Chondrocyte (in vitro differentiated cells): ENCODE data around the gene SERPINI1. TPM values are rescaled to one million over a fixed set of nuclear protein-coding genes. Genes with fewer than 3 reads are reported as not detected.

ENCODE experiments used
- DNase-seq: peaks from one replicate; pipeline ENCODE4 v3.0.0; 2021; ENCODE audit warnings: mixed read lengths, low spot score
- H3K27ac Mint-ChIP-seq: one replicate; pipeline ENCODE4 v1.8.0; 2021; ENCODE audit warnings: mild to moderate bottlenecking, moderate library complexity, mixed read lengths; ENCODE audit not compliant: unreplicated experiment
- H3K27me3 Mint-ChIP-seq: 2 replicates; pipeline ENCODE4 v1.8.0; 2021; ENCODE audit warnings: low read depth, mixed read lengths
- H3K36me3 Mint-ChIP-seq: 2 replicates; pipeline ENCODE4 v1.8.0; 2021; ENCODE audit warnings: low read depth, mixed read lengths
- H3K4me1 Mint-ChIP-seq: 2 replicates; pipeline ENCODE4 v1.8.0; 2021; ENCODE audit warnings: low read depth, mild to moderate bottlenecking, mixed read lengths
- H3K4me3 Mint-ChIP-seq: one replicate; pipeline ENCODE4 v1.8.0; 2021; ENCODE audit warnings: mild to moderate bottlenecking, moderate library complexity, mixed read lengths; ENCODE audit not compliant: unreplicated experiment
- H3K9me3 Mint-ChIP-seq: 2 replicates; pipeline ENCODE4 v1.8.0; 2021; ENCODE audit warnings: low read depth, mixed read lengths
- total RNA-seq: library from RNA; stranded (reverse); gene quantifications from 3 replicates; pipeline ENCODE4 v1.2.1, GENCODE V29; 2021
- TF ChIP-seq, protein P1 (sequence below): fragments of 200-600 bp; sonication (generic); IDR thresholded peaks from 2 replicates; pipeline ENCODE4 v1.5.0; 2021; ENCODE audit warnings: antibody characterized with exemption, mild to moderate bottlenecking, moderate library complexity

The SERPINI1 gene
- total RNA-seq, 1 donor from 2014 or later, result 2.5 TPM

DNA sequence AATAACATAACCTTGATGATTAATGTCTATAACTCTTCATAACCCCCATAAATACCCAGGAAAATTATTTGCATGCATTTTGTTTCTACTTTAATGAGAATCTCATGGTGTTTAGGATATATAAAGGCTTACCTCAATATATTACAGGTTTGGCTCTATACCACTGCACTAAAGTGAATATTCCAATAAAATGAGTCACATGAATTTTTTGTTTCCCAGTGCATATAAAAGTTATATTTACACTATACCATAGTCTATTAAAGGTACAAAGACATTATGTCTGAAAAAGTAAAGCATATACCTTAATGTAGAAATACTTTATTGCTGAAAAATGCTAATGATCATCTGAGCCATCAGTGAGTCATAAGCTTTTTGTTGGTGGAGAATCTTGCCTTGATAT is 74.7 kb downstream of the SERPINI1 start:
- no peak for DNase-seq
- H3K4me1 Mint-ChIP-seq, result peaks cover 13% of the 10 kb centered on the region
- TF ChIP-seq, protein P1, sequence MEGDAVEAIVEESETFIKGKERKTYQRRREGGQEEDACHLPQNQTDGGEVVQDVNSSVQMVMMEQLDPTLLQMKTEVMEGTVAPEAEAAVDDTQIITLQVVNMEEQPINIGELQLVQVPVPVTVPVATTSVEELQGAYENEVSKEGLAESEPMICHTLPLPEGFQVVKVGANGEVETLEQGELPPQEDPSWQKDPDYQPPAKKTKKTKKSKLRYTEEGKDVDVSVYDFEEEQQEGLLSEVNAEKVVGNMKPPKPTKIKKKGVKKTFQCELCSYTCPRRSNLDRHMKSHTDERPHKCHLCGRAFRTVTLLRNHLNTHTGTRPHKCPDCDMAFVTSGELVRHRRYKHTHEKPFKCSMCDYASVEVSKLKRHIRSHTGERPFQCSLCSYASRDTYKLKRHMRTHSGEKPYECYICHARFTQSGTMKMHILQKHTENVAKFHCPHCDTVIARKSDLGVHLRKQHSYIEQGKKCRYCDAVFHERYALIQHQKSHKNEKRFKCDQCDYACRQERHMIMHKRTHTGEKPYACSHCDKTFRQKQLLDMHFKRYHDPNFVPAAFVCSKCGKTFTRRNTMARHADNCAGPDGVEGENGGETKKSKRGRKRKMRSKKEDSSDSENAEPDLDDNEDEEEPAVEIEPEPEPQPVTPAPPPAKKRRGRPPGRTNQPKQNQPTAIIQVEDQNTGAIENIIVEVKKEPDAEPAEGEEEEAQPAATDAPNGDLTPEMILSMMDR, result no peak
- no peaks in the 10 kb centered on the region for H3K36me3 Mint-ChIP-seq
- no peaks in the 10 kb centered on the region for H3K9me3 Mint-ChIP-seq
- no peak overlapping the region for H3K4me3 Mint-ChIP-seq
- peaks cover 5% of the 10 kb centered on the region for H3K27me3 Mint-ChIP-seq
- no peak overlapping the region for H3K27ac Mint-ChIP-seq

DNA sequence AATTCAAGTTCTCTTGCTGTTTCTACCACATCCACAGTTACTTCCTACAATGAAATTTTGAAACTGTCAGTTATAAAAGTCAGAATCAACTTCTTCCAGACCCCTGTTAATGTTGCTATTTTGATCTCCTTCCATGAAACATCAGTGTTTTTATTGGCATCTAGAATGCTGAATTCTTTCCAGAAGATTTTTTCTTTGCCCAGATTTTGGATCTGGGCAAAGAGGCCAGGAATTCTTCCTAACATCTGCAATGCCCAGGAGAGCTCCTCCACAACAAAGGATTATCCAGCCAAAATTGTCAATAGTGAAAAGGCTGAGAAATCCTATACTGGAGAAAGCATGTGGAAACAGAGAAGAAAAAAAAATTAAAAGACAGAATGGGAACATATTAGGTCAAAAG is 75.5 kb downstream of the SERPINI1 start:
- Mint-ChIP-seq H3K9me3 (no peaks in the 10 kb centered on the region), H3K4me1 (peaks cover 13% of the 10 kb centered on the region), H3K4me3 (no peak overlapping the region), H3K36me3 (no peaks in the 10 kb centered on the region), H3K27me3 (peaks cover 1% of the 10 kb centered on the region), H3K27ac (peak overlapping the region; percentile 25)
- DNase-seq, result no peak
- TF ChIP-seq, protein P1, result no peak

DNA sequence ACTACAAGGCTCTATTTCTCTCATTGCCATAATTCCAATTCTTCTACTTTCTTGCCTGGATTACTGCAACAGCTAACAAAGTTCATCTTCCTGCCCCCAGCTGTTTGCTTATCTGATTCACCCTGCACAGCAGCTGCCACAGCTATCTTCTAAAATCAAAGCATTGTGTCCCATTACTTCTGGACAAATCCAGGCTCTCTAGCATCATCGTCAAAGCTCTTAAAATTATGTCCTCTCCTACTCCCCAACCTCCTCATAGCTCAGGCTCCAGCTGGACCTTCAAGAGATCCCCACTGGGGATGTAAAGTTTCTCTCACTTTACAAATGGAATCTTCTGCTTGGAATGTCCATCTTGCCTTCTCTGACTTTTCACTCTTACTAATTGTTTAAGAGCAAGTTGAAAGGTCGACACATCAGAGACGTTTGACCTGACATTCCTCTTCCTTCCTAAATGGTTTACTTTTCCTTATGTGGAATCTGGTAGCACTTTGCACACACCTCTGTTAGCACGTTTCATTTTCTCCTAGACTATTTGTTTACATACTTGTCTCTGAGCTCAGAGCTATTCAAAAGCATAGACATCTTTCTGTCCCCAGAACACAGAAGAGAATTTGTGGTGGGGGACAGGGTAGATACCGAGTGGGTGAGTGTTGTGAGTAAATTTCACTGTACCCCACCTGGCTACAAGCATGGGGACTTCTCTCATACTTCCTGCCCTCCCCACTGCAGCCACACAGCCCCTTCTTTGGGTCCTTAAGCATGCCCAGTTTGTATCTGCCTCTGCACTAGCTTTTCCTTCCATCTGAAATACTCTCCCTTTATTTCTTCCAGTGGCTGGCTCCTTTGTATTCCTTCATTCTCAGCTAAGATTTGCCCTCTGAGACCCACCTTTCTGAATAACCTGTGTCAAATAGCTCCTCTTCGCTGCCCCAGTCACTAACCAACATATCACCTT is 77.9 kb downstream of the SERPINI1 start:
- H3K36me3 Mint-ChIP-seq, result no peaks in the 10 kb centered on the region
- H3K9me3 Mint-ChIP-seq, result no peaks in the 10 kb centered on the region
- H3K4me3 Mint-ChIP-seq, result no peak overlapping the region
- peaks cover 13% of the 10 kb centered on the region for H3K4me1 Mint-ChIP-seq
- H3K27ac Mint-ChIP-seq, result no peak overlapping the region
- H3K27me3 Mint-ChIP-seq, result no peaks in the 10 kb centered on the region
- TF ChIP-seq, protein P1, result no peak
- no peak for DNase-seq

DNA sequence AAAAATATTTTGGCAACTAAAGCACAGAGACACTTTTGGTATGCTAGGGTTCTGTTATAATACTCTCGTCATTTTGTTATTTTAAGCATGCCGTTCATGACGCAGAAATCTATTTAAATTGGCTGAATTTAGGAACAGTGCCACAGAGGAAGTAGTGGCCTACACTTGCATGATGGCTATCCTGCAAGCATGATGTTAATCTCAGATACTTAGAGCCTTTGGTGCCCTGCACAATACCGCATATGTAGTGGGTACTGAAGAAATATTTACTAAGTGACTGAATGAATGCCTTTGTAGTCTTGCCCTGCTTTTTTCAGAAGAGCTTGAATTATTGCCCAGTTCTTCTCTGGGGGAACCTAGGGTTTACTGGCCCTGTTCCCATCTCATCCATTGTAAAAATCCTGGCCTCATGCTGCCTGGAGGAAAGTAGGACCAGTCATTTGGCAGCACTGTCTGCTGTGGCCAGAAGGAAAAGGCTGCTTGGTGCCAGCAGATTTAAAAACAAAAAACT is 79.0 kb downstream of the SERPINI1 start:
- Mint-ChIP-seq H3K27me3 (no peaks in the 10 kb centered on the region), H3K27ac (no peak overlapping the region), H3K4me3 (no peak overlapping the region), H3K36me3 (no peaks in the 10 kb centered on the region), H3K4me1 (peaks cover 13% of the 10 kb centered on the region), H3K9me3 (no peaks in the 10 kb centered on the region)
- TF ChIP-seq, protein P1, result peak; percentile 13
- no peak for DNase-seq

DNA sequence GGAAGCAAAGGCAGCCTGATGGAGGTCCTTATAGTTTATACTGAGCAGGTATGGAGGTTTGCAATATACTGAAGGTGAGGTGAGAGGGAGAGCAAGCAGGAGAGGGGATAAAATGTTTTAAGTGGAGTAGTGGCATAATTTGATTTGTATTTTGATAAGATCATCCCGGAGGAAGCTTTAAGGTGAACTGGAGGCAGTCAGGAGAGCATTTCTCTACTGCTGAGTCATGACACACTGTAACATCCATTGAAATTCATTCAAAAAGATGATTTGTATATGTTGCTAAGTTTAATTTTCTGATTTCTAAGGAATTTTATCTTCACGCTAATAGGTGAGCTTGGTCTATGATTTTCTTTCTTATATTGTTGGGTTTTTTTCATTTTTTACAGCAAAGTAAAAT is 81.4 kb downstream of the SERPINI1 start:
- H3K27me3 Mint-ChIP-seq, result no peaks in the 10 kb centered on the region
- H3K4me1 Mint-ChIP-seq, result no peaks in the 10 kb centered on the region
- no peak for DNase-seq
- no peaks in the 10 kb centered on the region for H3K36me3 Mint-ChIP-seq
- no peak overlapping the region for H3K4me3 Mint-ChIP-seq
- no peak overlapping the region for H3K27ac Mint-ChIP-seq
- TF ChIP-seq, protein P1, result no peak
- no peaks in the 10 kb centered on the region for H3K9me3 Mint-ChIP-seq
